AG04450 (cell line): ENCODE measurements around the gene SCYL2. TPM values are rescaled to one million over a fixed set of nuclear protein-coding genes. Genes with fewer than 3 reads are reported as not detected.

Experiments used
- CTCF ChIA-PET: fragments of 300-600, 350-600 bp; formaldehyde crosslinking; extraction: SDS; loops from one replicate; lab custom pipeline; 2022; ENCODE audit warnings: antibody characterized with exemption, inconsistent platforms; lab: Charles Lee
- POLR2A ChIA-PET: fragments of 350-600 bp; formaldehyde crosslinking; extraction: SDS; loops from one replicate; lab custom pipeline; 2021; ENCODE audit warnings: antibody characterized with exemption, inconsistent platforms; lab: Yijun Ruan, JAX
- DNase-seq: peaks from one replicate; pipeline ENCODE4 v3.0.0-alpha.2; 2011; ENCODE audit warnings: low read depth, low spot score
- H3K27ac ChIP-seq: one replicate; pipeline ENCODE4 v1.5.1; 2012; ENCODE audit warnings: low read depth, low read length, control low read depth
- H3K27me3 ChIP-seq: one replicate; pipeline ENCODE4 v1.6.0; 2012; ENCODE audit warnings: low read length; ENCODE audit not compliant: control insufficient read depth, insufficient read depth
- H3K4me3 ChIP-seq: 2 replicates; pipeline ENCODE4 v1.5.1; 2011; ENCODE audit warnings: mild to moderate bottlenecking, low read depth, low read length, control low read depth
- H3K9me3 ChIP-seq: 2 replicates; pipeline ENCODE4 v1.5.1; 2012; ENCODE audit warnings: low read length; ENCODE audit not compliant: control insufficient read depth, insufficient read depth
- CTCF ChIP-seq: IDR thresholded peaks from 2 replicates; pipeline ENCODE4 v1.5.1; 2011; ENCODE audit warnings: low read depth, low read length, control low read depth, inconsistent platforms
- polyA plus RNA-seq: library from polyadenylated mRNA; depleted of rRNA; stranded (reverse); fragments of >200 nt; gene quantifications from 2 replicates; pipeline ENCODE4 v1.2.3, GENCODE V29; 2011

The SCYL2 gene
- polyA plus RNA-seq, 1 experiment = 50.3 TPM

- POLR2A ChIA-PET = no interaction called here
Measured at GRCh38 chr12:100311317-100311716, 44.3 kb downstream of the SCYL2 start.

GRCh38 chr12:100317371-100317770, 50.4 kb downstream of the SCYL2 start:
- no peak for TF ChIP-seq CTCF
- H3K27me3 ChIP-seq = no peaks in the 10 kb centered on the region
- H3K9me3 ChIP-seq = no peaks in the 10 kb centered on the region
- CTCF ChIA-PET = no interaction called here
- no peak overlapping the region for H3K27ac ChIP-seq
- no peak overlapping the region for H3K4me3 ChIP-seq
- no peak for DNase-seq
- POLR2A ChIA-PET = no interaction called here

More at GRCh38 chr12:100311317-100311716, 44.3 kb downstream of the SCYL2 start:
- H3K9me3 ChIP-seq = no peaks in the 10 kb centered on the region
- DNase-seq = no peak
- H3K27ac ChIP-seq = no peak overlapping the region
- no peak overlapping the region for H3K4me3 ChIP-seq
- no peaks in the 10 kb centered on the region for H3K27me3 ChIP-seq
- no peak for TF ChIP-seq CTCF
- CTCF ChIA-PET = no interaction called here

GRCh38 chr12:100324498-100324897, 57.5 kb downstream of the SCYL2 start:
- H3K27ac ChIP-seq = no peak overlapping the region
- CTCF ChIA-PET = interaction anchor here (0.6 to 1.1 kb wide), 3 partner anchors 80 to 664 kb away, joined by 3 to 4 read pairs (median 4); no protein-coding TSS in a partner anchor
- TF ChIP-seq CTCF = no peak
- DNase-seq = no peak
- no peak overlapping the region for H3K4me3 ChIP-seq
- no peaks in the 10 kb centered on the region for H3K9me3 ChIP-seq
- POLR2A ChIA-PET = no interaction called here
- H3K27me3 ChIP-seq = no peaks in the 10 kb centered on the region

- no peaks in the 10 kb centered on the region for H3K9me3 ChIP-seq
- no peak overlapping the region for H3K27ac ChIP-seq
- no peak for DNase-seq
- ChIA-PET POLR2A (no interaction called here), CTCF (interaction anchor here (0.6 to 1.7 kb wide), 4 partner anchors 78 to 586 kb away, joined by 5 to 6 read pairs (median 5); no protein-coding TSS in a partner anchor)
- no peak overlapping the region for H3K4me3 ChIP-seq
- H3K27me3 ChIP-seq = no peaks in the 10 kb centered on the region
- no peak for TF ChIP-seq CTCF
Measured at GRCh38 chr12:100326208-100326607, 59.2 kb downstream of the SCYL2 start.

GRCh38 chr12:100329800-100330199, 62.8 kb downstream of the SCYL2 start:
- ChIA-PET POLR2A (no interaction called here), CTCF (no interaction called here)
- no peak for TF ChIP-seq CTCF
- no peak overlapping the region for H3K27ac ChIP-seq
- H3K9me3 ChIP-seq = no peaks in the 10 kb centered on the region
- DNase-seq = no peak
- no peak overlapping the region for H3K4me3 ChIP-seq
- no peaks in the 10 kb centered on the region for H3K27me3 ChIP-seq
